HepG2 (cell line): ENCODE measurements around the gene KATNBL1. TPM values are rescaled to one million over a fixed set of nuclear protein-coding genes. Genes with fewer than 3 reads are reported as not detected.

Experiments
- ATF7 ChIP-seq, 2 experiments: fragments of 450-650 bp in 1 of 2; sonication (generic) in 1 of 2; formaldehyde crosslinking in 1 of 2; IDR thresholded peaks; 2 replicates each; pipeline versions ENCODE4 v1.4.0 to v1.6.1; 2016 to 2020; ENCODE audit warnings: antibody characterized with exemption in 1 of 2, mild to moderate bottlenecking in 1 of 2, missing genetic modification reagents in 1 of 2
- CCDC6 ChIP-seq: sonication (generic); formaldehyde crosslinking; IDR thresholded peaks from 2 replicates; pipeline ENCODE4 v1.8.1; 2022; ENCODE audit warnings: mild to moderate bottlenecking, missing genetic modification reagents, moderate library complexity
- DMAP1 ChIP-seq: IDR thresholded peaks from 2 replicates; pipeline ENCODE4 v1.6.1; 2016
- IRF2 ChIP-seq: IDR thresholded peaks from 2 replicates; pipeline ENCODE4 v1.6.1; 2018; ENCODE audit warnings: missing genetic modification reagents, missing compliant biosample characterization
- MAF1 ChIP-seq: sonication (generic); formaldehyde crosslinking; IDR thresholded peaks from 2 replicates; pipeline ENCODE4 v1.5.0; 2020; ENCODE audit warnings: missing genetic modification reagents, borderline replicate concordance
- NR3C1 ChIP-seq: sonication (generic); formaldehyde crosslinking; IDR thresholded peaks from 2 replicates; pipeline ENCODE4 v1.4.0; 2020; ENCODE audit warnings: missing genetic modification reagents
- SNAPC4 ChIP-seq: sonication (generic); formaldehyde crosslinking; IDR thresholded peaks from 2 replicates; pipeline ENCODE4 v1.4.0; 2020; ENCODE audit warnings: mild to moderate bottlenecking, missing genetic modification reagents
- ZKSCAN1 ChIP-seq: fragments of 150-350 bp; IDR thresholded peaks from 2 replicates; pipeline ENCODE4 v1.6.1; 2014; ENCODE audit warnings: low read length
- ZNF10 ChIP-seq: sonication (generic); formaldehyde crosslinking; IDR thresholded peaks from 2 replicates; pipeline ENCODE4 v1.4.0; 2020; ENCODE audit warnings: mild to moderate bottlenecking, low read depth, missing genetic modification reagents, borderline replicate concordance
- ZNF331 ChIP-seq: sonication (generic); formaldehyde crosslinking; IDR thresholded peaks from 2 replicates; pipeline ENCODE4 v1.4.0; 2020; ENCODE audit warnings: missing genetic modification reagents
- ZNF746 ChIP-seq: sonication (generic); formaldehyde crosslinking; IDR thresholded peaks from 2 replicates; pipeline ENCODE4 v1.8.0; 2022; ENCODE audit warnings: mild to moderate bottlenecking, missing genetic modification reagents
- ZNF879 ChIP-seq: sonication (generic); formaldehyde crosslinking; IDR thresholded peaks from 2 replicates; pipeline ENCODE4 v1.8.1; 2023; ENCODE audit warnings: missing genetic modification reagents
- ZSCAN9 ChIP-seq: IDR thresholded peaks from 2 replicates; pipeline ENCODE4 v1.6.1; 2016; ENCODE audit warnings: borderline replicate concordance
- polyA plus RNA-seq, 8 experiments: library from polyadenylated mRNA; depleted of rRNA in 3 of 8; stranded (reverse) in 7 of 8; unstranded in 1 of 8; fragments of >200 nt; fragmentation: Illumina TruSeq in 4 of 8; extraction: Trizol in 4 of 8; gene quantifications; 2 replicates each; pipeline versions ENCODE4 v1.2.1 to v1.2.3, GENCODE V29; 2011 to 2016; ENCODE audit warnings: low read depth in 4 of 8, missing spikeins in 1 of 8, mixed read lengths in 1 of 8; ENCODE audit not compliant: insufficient read depth in 1 of 8
- total RNA-seq, 5 experiments: library from RNA; depleted of rRNA; stranded (reverse); fragments of >200 nt; fragmentation: Illumina TruSeq; extraction: Trizol; gene quantifications; 2 replicates each; pipeline ENCODE4 v1.2.3, GENCODE V29; 2016; ENCODE audit warnings: low read depth in 1 of 5
- TF ChIP-seq, protein P1 (sequence below): sonication (generic); formaldehyde crosslinking; IDR thresholded peaks from one replicate; pipeline ENCODE4 v1.5.1; 2020; ENCODE audit warnings: mild to moderate bottlenecking, missing genetic modification reagents; ENCODE audit errors: not compliant biosample characterization

Gene KATNBL1
- total and polyA plus RNA-seq, 2 of the 13 experiments (the other 11 are each of a cell fraction or from before 2014, with no cell fraction given) = 23.4 to 42.8 TPM

GRCh38 chr15:34209421-34210282 is at the start of gene KATNBL1 (continued):
- TF ChIP-seq, protein P1, sequence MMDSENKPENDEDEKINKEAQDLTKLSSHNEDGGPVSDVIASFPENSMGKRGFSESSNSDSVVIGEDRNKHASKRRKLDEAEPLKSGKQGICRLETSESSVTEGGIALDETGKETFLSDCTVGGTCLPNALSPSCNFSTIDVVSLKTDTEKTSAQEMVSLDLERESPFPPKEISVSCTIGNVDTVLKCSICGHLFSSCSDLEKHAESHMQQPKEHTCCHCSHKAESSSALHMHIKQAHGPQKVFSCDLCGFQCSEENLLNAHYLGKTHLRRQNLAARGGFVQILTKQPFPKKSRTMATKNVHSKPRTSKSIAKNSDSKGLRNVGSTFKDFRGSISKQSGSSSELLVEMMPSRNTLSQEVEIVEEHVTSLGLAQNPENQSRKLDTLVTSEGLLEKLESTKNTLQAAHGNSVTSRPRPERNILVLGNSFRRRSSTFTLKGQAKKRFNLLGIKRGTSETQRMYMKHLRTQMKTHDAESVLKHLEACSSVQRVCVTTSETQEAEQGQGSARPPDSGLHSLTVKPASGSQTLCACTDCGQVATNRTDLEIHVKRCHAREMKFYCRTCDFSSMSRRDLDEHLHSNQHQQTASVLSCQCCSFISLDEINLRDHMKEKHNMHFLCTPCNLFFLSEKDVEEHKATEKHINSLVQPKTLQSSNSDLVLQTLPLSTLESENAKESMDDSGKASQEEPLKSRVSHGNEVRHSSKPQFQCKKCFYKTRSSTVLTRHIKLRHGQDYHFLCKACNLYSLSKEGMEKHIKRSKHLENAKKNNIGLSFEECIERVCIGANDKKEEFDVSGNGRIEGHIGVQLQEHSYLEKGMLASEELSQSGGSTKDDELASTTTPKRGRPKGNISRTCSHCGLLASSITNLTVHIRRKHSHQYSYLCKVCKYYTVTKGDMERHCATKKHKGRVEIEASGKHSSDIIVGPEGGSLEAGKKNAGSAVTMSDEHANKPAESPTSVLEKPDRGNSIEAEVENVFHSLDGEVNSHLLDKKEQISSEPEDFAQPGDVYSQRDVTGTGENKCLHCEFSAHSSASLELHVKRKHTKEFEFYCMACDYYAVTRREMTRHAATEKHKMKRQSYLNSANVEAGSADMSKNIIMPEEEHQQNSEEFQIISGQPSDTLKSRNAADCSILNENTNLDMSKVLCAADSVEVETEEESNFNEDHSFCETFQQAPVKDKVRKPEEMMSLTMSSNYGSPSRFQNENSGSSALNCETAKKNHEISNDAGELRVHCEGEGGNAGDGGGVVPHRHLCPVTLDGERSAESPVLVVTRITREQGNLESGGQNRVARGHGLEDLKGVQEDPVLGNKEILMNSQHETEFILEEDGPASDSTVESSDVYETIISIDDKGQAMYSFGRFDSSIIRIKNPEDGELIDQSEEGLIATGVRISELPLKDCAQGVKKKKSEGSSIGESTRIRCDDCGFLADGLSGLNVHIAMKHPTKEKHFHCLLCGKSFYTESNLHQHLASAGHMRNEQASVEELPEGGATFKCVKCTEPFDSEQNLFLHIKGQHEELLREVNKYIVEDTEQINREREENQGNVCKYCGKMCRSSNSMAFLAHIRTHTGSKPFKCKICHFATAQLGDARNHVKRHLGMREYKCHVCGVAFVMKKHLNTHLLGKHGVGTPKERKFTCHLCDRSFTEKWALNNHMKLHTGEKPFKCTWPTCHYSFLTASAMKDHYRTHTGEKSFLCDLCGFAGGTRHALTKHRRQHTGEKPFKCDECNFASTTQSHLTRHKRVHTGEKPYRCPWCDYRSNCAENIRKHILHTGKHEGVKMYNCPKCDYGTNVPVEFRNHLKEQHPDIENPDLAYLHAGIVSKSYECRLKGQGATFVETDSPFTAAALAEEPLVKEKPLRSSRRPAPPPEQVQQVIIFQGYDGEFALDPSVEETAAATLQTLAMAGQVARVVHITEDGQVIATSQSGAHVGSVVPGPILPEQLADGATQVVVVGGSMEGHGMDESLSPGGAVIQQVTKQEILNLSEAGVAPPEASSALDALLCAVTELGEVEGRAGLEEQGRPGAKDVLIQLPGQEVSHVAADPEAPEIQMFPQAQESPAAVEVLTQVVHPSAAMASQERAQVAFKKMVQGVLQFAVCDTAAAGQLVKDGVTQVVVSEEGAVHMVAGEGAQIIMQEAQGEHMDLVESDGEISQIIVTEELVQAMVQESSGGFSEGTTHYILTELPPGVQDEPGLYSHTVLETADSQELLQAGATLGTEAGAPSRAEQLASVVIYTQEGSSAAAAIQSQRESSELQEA = no peak
- TF ChIP-seq SNAPC4 (CRISPR knock-in tag) = no peak
- TF ChIP-seq ZNF879 = no peak
- peak; percentile 59; the same call in 1 of the 2 replicates for TF ChIP-seq DMAP1 (CRISPR knock-in tag)
- no peak for TF ChIP-seq ZKSCAN1
- TF ChIP-seq ZNF746 (CRISPR knock-in tag) = no peak
- TF ChIP-seq ZNF331 (CRISPR knock-in tag) = peak; percentile 66; the same call in 1 of the 2 replicates
- TF ChIP-seq MAF1 (CRISPR knock-in tag) = no peak
- TF ChIP-seq ATF7 (IDR thresholded peaks at IDR 0.05) = no peak
- no peak for TF ChIP-seq ATF7 (CRISPR knock-in tag; IDR thresholded peaks at IDR 0.05)
- TF ChIP-seq CCDC6 = peak; percentile 46; the same call in 1 of the 2 replicates
- TF ChIP-seq ZNF10 (CRISPR knock-in tag) = no peak
- no peak for TF ChIP-seq NR3C1 (CRISPR knock-in tag)
- TF ChIP-seq IRF2 (CRISPR knock-in tag) = peak; percentile 44; the same call in 1 of the 2 replicates
- TF ChIP-seq ZSCAN9 = peak; percentile 54; the same call in 1 of the 2 replicates
